ENCODE data around the gene HAVCR1.

DNA sequence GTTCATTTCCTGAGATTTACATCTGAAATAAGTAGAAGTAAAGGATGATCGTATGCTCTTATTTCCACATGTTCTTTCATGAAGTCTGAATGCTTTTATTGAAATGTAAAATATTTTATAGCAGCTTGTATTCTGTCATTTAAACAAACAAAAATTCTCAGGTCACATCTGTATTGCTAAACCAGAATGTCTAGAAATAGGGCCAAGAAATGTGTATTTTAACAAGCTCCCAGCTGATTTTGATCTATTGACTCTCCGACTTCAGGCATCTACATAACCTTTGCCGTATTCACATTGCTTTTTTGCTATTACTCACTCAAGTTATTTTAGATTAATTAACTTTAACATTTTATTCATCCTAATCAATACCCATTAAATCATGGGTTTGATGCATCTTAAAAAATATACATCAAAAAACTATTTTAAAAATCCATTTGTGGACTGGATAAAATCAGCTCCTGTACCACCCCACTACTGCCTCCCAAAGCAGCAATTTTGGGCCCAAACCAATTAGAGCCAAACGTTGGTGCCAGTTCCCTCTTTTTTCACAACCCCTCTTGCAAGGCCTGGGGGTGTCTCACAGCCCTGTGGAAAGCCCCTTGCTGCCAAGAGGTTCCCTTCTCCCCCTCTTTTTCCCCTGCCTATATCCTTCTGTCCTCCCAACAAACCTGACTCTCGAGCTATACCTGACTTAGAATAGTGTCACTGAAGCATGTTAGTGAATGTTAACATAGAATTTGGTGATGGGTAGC is 34.5 kb downstream of the HAVCR1 start:
- no peak for TF ChIP-seq CTCF (IDR thresholded peaks at IDR 0.05)
- no peak for TF ChIP-seq POLR2A (IDR thresholded peaks at IDR 0.05)
- no peak for TF ChIP-seq POLR2AphosphoS5 (IDR thresholded peaks at IDR 0.05)
- no peak for TF ChIP-seq EP300 (IDR thresholded peaks at IDR 0.05; ENCODE audit: low read depth)

All from transverse colon (tissue), 4 donors.